GM21723 (cell line): ENCODE measurements around the gene TIMM44.
"Not testable (repeated sequence)": the region's sequence is repeated elsewhere in the genome, so short reads cannot be mapped to it uniquely, and the experiment has no call there.

Experiments used
- ATAC-seq: cut with Tn5 transposase; IDR thresholded peaks from one replicate; pipeline ENCODE4 v1.9.1; 2021; ENCODE audit warnings: mild to moderate bottlenecking, moderate library complexity; ENCODE audit not compliant: unreplicated experiment

Gene TIMM44

GRCh38 chr19:7902796-7903243 lies 40.6 kb downstream of the TIMM44 start:
- no peak for ATAC-seq

GRCh38 chr19:7901337-7901736 lies 42.1 kb downstream of the TIMM44 start:
- ATAC-seq = no peak

- ATAC-seq = no peak
Observed at GRCh38 chr19:7900931-7901330, 42.5 kb downstream of the TIMM44 start.

GRCh38 chr19:7900401-7900870 lies 43.0 kb downstream of the TIMM44 start:
- no peak for ATAC-seq

- no peak for ATAC-seq
Observed at GRCh38 chr19:7899751-7900378, 43.6 kb downstream of the TIMM44 start.

- no peak for ATAC-seq
Observed at GRCh38 chr19:7898967-7899366, 44.5 kb downstream of the TIMM44 start.

GRCh38 chr19:7897292-7897691 lies 46.2 kb downstream of the TIMM44 start:
- no peak for ATAC-seq

- no peak for ATAC-seq
Observed at GRCh38 chr19:7895565-7895964, 47.9 kb downstream of the TIMM44 start.

- ATAC-seq = no peak
Observed at GRCh38 chr19:7894612-7895309, 48.7 kb downstream of the TIMM44 start.

- ATAC-seq = not testable (repeated sequence)
Observed at GRCh38 chr19:7893362-7894101, 49.9 kb downstream of the TIMM44 start.

- no peak for ATAC-seq
Observed at GRCh38 chr19:7888826-7889217, 54.6 kb downstream of the TIMM44 start.

- ATAC-seq = no peak
Observed at GRCh38 chr19:7888145-7888825, 55.2 kb downstream of the TIMM44 start, which contains the start of gene LRRC8E. TSS of gene LRRC8E (plus strand) at chr19:7888510. CDS start at chr19:7895604, 7,094 bp downstream.

GRCh38 chr19:7887408-7888144 lies 55.9 kb downstream of the TIMM44 start:
- ATAC-seq = no peak

- no peak for ATAC-seq
Observed at GRCh38 chr19:7885818-7886217, 57.6 kb downstream of the TIMM44 start.

GRCh38 chr19:7883796-7884570 lies 59.5 kb downstream of the TIMM44 start:
- ATAC-seq = no peak

- no peak for ATAC-seq
Observed at GRCh38 chr19:7883105-7883504, 60.4 kb downstream of the TIMM44 start.

GRCh38 chr19:7881910-7882309 lies 61.6 kb downstream of the TIMM44 start:
- no peak for ATAC-seq

- ATAC-seq = no peak
Observed at GRCh38 chr19:7879836-7880235, 63.6 kb downstream of the TIMM44 start.

GRCh38 chr19:7879111-7879807 lies 64.2 kb downstream of the TIMM44 start:
- ATAC-seq = no peak
